GM21576 (cell line): ENCODE data around the gene UFC1.

ENCODE experiments used
- ATAC-seq: cut with Tn5 transposase; IDR thresholded peaks from one replicate; pipeline ENCODE4 v1.9.1; 2021; ENCODE audit warnings: mild to moderate bottlenecking, moderate library complexity; ENCODE audit not compliant: unreplicated experiment

The UFC1 gene

DNA sequence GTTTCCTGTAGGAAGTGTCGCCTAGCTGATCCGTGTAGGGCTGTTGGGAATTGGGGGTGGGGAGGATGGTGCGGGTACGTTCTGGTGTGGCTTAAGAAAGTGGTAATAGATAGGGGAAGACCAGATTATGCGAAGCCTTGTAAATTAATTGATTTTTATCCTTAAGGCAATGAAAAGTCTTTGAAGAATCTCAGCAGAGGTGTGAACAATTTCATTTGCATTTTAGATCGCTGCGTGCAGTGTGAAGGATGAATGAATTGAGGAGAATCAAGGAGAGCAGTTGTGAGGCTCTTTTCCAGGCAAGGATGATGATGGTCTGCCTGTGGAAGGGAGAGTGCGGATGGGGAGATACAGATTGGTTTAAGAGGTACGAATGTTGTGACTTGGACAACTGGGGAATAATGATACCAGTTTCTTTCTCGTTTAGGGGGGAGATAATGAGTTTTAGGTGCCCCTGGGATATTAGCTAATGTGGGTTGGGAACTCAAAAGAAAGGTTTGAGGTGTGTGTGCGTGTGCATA is 20.5 kb upstream of the UFC1 start:
- ATAC-seq: peak; percentile 3

GRCh38 chr1:161137881-161138280 is 15.9 kb upstream of the UFC1 start:
- no peak for ATAC-seq

GRCh38 chr1:161138431-161138830 is 15.3 kb upstream of the UFC1 start:
- no peak for ATAC-seq

DNA sequence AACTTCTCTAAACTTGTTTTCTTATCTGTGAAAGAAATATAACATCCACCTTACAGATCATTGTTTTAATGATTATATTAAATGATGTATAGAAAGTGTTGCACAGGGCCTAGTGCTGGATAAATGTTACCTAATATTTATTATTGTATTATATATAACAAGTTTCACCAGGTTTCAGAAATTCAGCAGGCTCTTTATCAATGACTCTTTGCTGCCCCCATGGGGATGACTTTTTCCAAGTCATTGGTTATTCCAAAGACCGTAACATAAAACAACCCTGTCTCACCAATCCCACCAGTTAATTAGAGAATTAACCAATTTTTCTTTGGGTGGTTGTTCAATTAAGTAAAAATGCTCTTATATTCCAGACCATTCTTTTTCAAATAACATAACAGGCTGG is 14.0 kb upstream of the UFC1 start:
- ATAC-seq: no peak

- ATAC-seq: no peak
These were observed 12.9 kb upstream of the UFC1 start for GRCh38 chr1:161140755-161141400.

- ATAC-seq: no peak
These were observed 7.9 kb upstream of the UFC1 start for GRCh38 chr1:161145832-161146231.

DNA sequence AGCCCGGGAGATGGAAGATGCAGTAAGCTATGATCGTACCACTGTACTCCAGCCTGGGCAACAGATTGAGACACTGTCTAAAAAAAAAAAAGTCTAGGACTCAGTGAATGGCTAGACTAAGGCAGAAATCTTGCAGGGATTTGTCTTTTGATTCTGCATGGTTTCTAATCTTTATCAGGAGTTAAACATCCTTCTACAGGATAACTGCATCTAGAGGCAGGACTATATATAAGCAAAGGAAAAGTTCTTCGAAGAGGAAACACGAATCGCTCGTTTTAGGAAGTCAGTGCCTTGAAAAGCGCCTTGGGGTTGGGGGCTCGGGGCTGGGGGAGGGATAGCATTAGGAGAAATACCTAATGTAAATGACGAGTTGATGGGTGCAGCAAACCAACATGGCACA is 602 bp upstream of the UFC1 start:
- no peak for ATAC-seq

DNA sequence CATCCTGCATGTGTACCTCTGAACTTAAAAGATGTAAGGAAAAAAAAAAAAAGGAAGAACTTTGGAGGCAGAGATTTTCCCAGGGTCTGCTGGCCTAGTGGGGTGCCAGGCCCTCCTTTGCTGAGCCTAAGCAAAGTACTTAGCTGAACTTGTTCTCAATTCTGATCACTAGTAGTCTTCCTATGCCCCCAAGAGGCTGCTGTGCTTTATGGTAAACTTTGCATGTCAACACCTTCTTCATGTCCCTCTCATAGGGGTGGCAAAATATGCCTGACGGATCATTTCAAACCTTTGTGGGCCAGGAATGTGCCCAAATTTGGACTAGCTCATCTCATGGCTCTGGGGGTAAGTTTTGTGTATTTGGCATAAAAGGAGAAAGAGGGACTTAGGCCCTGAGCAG is 4.1 kb downstream of the UFC1 start:
- no peak for ATAC-seq

- ATAC-seq: peak; percentile 8
These were observed 4.7 kb downstream of the UFC1 start for GRCh38 chr1:161158316-161159010.

- ATAC-seq: peak; percentile 79
These were observed 5.5 kb downstream of the UFC1 start, which contains the start of gene USP21 for GRCh38 chr1:161159087-161159912. Gene USP21, plus strand, starts transcription at chr1:161159500. Its CDS starts 1,141 bp downstream, at chr1:161160641.

DNA sequence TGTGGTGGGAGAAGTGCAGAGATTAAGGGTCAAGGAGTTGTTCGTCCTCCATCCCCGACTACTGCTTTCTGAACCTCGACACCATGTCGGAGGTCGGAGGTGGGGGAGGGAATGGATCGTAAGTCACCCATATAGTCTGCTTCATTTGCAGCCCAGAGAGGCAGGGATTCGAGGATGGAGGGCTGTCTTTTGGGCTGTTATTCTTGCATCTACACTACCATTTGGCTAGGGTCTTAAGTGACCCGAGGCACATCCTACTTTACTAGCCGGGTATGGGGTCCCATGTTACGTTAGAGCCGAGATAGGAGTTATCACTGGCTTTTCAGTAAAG is 6.1 kb downstream of the UFC1 start:
- ATAC-seq: no peak

GRCh38 chr1:161160671-161161145 is 6.9 kb downstream of the UFC1 start:
- no peak for ATAC-seq

GRCh38 chr1:161161652-161162051 is 7.9 kb downstream of the UFC1 start:
- ATAC-seq: no peak

DNA sequence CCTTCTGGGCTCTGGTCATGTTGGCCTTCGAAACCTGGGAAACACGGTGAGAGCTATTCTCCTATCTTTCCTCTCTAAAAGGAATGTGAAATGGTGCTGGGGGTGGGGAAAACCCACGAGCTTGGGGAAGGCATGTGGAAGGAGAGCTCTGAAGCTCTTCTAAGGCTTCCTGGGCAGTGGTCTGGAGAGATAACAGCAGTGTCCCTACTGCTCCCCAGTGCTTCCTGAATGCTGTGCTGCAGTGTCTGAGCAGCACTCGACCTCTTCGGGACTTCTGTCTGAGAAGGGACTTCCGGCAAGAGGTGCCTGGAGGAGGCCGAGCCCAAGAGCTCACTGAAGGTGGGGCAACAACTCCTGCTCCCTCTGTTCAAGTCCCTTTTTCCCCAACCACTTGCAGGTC is 8.3 kb downstream of the UFC1 start:
- no peak for ATAC-seq

DNA sequence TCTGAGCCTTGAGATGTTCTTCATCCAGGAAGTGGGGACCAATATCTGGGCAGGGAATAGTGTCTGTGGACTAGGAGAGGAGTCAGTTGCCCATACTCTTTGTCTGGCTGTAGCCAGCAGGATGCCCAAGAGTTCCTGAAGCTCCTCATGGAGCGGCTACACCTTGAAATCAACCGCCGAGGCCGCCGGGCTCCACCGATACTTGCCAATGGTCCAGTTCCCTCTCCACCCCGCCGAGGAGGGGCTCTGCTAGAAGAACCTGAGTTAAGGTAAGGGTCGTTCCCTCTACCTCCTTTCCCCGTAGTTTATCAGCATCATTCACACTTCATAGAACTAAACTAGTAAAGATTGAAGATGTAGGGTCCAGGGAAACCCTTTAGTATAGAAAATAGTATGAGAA is 9.0 kb downstream of the UFC1 start:
- ATAC-seq: no peak

GRCh38 chr1:161163793-161164192 is 10.0 kb downstream of the UFC1 start:
- ATAC-seq: no peak

- ATAC-seq: no peak
These were observed 11.3 kb downstream of the UFC1 start for GRCh38 chr1:161164901-161165610.

DNA sequence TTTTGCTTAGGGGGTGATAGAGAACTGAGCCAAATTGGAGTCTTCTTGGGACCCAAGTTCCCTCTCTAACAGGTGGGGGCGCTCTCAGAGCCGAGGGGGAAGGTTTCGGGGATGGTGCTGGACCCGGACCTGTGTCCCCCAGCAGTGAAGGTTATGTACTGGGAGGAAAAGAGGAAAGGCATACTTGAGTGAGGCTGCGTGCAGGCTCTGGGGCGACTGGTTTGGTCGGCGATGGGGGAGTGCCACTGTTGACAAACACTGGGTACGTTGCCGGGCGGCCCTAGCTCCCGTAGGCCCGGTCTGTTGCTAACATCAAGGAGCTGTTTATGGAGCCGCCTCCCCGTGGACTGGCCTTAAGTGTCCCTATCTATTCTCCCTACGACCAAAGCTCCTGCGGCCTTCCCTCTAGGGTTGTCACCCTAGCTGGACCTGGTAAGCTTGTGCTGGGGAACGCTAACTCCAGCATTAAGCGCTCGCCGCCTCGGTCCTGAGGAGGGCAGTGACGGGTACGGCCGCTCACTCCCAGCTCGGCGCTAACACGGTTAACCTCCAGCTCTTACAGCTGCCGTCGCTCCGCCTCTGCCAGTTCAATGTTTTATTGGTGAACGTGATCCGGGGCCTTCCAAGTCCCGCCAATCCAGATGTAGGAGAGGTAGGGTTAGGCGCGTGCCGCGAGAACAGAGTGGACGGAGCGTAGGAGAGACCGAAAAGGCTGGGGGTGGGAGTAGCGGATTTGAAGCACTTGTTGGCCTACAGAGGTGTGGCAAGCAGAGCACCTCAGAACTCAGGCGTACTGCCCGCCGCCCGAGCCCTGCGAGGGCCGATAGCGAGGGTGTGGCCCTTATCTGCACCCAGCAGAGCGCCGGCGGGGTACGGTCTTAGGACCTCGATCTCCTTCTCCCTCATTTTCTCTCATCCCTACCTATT is 12.2 kb downstream of the UFC1 start, which contains the start of gene PPOX:
TSS of gene PPOX (plus strand) at position 685 of the 927 bp plus-strand sequence. CDS start 422 bp downstream, outside the sequence.
- peak; percentile 91 for ATAC-seq

DNA sequence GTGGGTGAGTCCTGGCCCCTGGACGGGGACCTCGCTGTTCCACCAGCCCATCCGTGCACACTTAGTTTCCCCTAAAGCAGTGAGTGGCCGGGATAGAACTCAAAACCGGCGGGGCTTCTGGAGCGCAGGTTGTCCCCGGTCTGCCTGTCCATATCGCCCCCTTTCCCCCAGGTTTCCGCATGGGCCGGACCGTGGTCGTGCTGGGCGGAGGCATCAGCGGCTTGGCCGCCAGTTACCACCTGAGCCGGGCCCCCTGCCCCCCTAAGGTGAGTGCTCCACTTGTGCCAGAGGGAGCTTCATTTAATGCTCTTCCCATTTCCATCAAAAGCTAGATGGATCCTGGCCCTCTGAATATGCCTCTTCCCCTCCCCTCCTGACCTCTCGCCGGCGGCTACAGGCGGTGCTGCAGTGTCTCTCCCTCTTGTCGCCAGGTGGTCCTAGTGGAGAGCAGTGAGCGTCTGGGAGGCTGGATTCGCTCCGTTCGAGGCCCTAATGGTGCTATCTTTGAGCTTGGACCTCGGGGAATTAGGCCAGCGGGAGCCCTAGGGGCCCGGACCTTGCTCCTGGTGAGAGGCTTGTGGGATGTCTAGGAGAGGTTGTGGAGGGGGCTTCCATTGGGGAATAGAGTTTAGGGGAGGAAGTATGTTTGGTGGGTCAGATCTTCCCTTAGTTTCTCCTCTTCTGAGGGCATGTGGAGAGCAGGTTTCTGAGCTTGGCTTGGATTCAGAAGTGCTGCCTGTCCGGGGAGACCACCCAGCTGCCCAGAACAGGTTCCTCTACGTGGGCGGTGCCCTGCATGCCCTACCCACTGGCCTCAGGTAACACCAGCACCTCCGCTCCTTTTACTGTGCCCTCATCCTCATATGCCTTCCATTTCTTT is 13.1 kb downstream of the UFC1 start:
- peak; percentile 1 for ATAC-seq
